8988T (cell line): Measurements from ENCODE around the gene OR2B2.

Experiments
- DNase-seq: peaks from one replicate; pipeline ENCODE4 v3.0.0; 2011

The OR2B2 gene

DNA sequence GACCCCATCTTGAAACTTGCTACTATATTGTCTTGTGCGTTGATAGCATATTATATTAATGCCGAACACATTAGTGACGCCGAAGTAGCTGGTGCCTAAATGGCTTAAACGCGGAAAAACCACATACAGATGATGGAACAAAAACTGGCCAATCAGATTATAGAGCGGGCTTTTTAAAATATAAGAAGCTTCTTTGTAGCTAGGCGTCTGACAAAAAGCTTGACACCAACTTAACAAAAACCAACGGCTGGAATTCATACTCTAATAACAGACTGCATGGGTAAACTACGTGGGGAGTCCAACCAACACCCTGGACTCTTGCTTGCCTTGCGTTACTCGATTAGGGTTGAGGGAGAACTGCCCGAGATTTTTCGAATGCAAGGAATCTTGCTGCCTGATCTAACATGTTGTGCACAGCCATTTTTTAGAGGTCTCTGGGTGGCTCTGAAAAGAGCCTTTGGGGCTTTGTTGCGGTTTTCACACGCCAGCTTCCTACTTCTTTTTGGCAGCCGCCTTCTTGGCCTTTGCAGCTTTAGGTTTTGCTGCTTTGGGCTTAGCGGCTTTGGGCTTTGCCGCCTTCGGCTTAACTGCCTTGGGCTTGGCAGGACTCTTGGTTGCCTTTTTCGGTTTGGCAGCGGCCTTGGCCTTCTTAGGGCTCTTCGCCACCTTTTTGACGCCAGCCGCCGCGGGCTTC, 45.7 kb downstream of the OR2B2 start:
- no peak for DNase-seq

DNA sequence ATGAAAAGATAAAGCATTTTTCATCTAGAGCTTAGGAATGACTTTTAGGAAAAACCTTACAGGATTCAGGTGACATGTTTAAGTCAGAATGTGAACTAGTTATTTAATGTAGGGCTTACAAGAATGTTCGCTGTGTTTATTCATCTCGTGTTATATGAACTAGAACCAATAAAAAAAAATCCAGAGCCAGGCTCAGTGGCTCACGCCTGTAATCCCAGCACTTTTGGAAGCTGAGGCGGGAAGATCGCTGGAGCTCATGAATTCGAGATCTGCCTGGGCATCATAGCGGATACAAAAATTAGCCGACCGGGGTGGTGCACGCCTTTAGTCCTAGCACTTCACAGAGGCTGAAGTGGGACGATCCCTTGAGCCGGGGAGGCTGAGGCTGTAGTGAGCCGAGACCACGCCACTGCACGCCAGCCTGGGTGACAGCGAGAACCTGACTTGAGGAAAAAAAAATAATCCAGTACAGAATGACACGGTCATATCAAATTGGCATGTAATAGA, 46.3 kb downstream of the OR2B2 start:
- DNase-seq, result no peak

DNA sequence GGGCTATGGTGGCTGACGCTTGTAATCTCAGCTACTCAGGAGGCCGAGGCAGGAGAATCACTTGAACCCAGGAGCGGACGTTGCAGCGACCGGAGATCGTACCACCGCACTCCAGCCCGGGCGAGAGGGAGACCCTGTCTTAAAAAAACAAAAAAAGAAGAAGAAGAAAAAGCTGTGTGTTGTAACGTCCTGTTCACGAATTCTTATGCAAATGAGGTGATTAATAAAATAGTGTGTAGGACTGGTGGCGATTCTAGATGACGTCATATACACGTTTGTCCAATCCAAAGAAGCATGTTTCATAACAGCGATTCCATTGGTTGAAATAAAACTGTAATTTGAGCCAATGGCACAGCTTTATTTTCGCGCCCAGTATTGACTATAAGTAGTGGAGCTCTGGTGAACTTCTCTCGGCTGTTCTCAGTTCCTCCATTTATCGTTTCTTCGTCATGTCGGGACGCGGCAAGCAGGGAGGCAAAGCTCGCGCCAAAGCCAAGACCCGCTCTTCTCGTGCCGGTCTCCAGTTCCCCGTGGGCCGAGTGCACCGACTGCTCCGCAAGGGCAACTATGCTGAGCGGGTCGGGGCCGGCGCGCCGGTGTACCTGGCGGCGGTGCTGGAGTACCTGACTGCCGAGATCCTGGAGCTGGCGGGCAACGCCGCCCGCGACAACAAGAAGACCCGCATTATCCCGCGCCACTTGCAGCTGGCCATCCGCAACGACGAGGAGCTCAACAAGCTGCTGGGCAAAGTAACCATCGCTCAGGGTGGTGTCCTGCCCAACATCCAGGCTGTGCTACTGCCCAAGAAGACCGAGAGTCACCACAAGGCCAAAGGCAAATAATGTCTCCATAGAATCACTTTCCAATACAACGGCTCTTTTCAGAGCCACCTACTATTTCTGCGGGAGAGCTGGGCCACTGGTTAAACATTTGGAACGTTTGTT, 47.0 kb downstream of the OR2B2 start:
- peak; percentile 67 for DNase-seq

DNA sequence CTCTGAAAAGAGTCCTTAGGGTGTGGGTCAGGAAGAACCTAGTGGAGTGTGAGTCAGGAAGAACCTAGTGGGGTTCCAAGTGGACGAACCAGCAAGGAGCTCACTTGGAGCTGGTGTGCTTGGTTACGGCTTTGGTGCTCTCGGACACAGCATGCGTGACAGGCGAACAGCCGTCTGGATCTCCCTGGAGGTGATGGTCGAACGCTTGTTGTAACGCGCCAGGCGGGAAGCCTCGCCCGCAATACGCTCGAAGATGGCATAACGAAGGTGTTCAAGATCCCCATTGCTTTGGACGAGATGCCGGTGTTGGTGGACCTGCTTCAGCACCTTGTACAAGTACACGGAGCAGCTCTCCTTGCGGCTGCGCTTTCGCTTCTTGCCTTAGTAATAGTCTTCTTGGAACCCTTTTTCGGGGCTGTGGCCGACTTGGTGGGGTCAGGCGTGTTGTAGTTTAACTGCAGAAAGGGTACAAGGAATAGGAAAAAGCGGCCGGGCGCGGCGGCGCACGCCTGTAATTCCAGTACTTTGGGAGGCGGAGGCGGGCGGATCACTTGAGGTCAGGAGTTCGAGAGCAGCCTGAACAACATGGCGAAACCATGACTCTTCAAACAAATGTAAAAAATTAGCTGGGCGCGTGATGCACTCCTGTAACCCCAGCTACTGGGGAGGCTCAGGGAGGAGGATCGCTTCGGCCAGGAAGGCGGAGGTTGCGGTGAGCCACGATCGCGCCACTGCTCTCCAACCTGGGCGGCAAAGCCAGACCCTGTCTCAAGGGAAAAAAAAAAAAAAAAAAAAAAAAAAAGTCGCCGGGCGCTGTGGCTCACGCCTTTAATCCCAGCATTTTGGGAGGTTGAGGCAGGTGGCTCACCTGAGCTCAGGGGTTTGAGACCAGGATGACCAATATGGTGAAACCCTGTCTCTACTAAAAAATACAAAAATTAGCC, 48.0 kb downstream of the OR2B2 start:
- no peak for DNase-seq

DNA sequence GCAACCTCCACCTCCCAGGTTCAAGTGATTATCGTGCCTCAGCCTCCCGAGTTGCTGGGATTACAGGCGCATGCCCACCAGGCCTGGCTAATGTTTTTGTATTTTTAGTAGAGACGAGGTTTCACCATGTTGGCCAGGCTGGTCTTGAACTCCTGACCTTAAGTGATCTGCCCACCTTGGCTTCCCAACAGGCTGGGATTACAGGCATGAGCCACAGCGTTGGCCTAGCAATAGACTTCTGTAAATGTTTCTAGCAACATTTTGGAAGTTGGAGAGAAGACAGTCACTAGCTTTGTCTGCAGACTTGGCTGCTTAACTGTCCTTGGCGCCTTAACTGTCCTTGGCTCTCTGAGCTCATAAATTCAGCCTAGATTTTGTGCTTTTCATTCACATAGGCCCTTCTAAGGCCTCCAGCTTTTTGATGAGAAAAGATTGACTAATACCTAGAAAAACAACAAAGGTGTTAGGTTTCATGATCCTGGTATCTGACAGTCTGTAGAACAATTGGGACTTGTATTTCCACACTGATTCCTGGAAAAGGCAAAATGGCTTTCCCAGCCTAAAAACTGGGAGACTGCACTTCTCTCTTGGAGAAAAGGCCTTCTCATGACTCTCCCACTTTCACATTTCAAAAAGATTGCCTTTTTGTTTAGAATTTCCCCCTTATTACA, 49.7 kb downstream of the OR2B2 start:
- DNase-seq, result no peak

DNA sequence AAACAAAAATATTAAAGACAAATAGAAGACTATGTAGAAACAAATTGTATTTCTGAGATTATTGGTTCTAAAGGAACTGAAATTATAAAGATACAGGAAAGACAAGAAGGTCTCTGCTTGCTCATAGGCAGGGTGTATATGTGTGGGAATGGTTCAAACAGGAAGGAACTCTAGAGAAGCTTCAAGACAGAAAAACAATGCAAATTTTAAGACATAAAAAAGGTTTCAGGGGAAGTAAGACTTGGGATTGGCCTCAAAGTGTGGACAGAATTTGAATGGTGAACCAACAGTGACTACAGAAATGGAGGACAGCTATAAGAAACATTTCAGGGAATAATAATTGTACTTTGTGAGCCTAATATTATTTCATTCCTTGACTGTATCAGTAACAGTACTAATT, 50.3 kb downstream of the OR2B2 start:
- no peak for DNase-seq

DNA sequence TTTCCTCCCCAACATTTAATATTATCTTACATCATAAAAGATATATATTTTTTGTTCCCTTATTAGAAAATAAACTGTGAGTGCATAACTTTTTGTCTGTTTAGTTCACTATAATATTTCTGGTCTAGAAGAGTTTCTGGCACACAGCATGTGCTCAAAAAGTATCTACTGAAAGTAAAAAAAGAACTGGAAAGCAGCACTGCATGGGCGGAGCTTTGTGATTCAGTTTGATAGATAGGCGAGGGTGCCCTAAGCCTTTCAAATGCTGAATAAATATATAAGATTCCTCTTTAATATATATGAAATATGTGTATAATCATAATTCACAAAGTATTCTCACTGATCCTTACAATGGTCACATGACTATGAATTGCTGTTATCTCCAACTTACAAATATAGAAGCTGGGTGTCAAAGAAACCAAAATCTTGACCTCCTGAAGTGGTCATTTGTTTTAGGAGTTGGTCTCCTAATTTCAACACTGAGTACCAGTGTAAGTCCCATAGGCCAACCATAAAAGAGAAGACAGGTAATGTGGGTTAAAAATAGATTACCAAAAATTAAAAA, 50.8 kb downstream of the OR2B2 start:
- DNase-seq, result no peak
